ENCODE data around the gene CARMIL1. TPM values are rescaled to one million over a fixed set of nuclear protein-coding genes. Genes with fewer than 3 reads are reported as not detected.

Gene CARMIL1
- total and polyA plus RNA-seq, 2 of the 8 experiments (the other 6 are each of a cell fraction or from before 2014, with no cell fraction given), result 20.3 to 40.4 TPM

GRCh38 chr6:25309886-25310285 is 30.7 kb downstream of the CARMIL1 start (continued):
- no peak for TF ChIP-seq CHD7 (IDR thresholded peaks at IDR 0.05; ENCODE audit: insufficient replicate concordance, low read length)
- TF ChIP-seq RXRA (IDR thresholded peaks at IDR 0.05; ENCODE audit: insufficient read depth, low read depth, low read length), result no peak
- no peak for TF ChIP-seq SP2 (IDR thresholded peaks at IDR 0.05; ENCODE audit: low read length)
- no peak for TF ChIP-seq POLR2A (IDR thresholded peaks at IDR 0.05; ENCODE audit: control extremely low read depth in 1 of 2, low read depth in 2 of 2, low read length in 2 of 2)
- TF ChIP-seq USF2 (IDR thresholded peaks at IDR 0.05; ENCODE audit: low read length), result no peak
- TF ChIP-seq TAF7 (optimal IDR thresholded peaks at IDR 0.05; ENCODE audit: borderline replicate concordance, low read depth, low read length), result no peak
- no peak for TF ChIP-seq POU5F1 (IDR thresholded peaks at IDR 0.05; ENCODE audit: low read depth, low read length)

Measured in H1 (cell line).